Neural progenitor cell (in vitro differentiated cells): ENCODE measurements around the gene EBP. TPM values are rescaled to one million over a fixed set of nuclear protein-coding genes. Genes with fewer than 3 reads are reported as not detected.

Experiments used
- DNase-seq: peaks from one replicate; pipeline ENCODE4 v3.0.0-alpha.2; 2016; ENCODE audit warnings: low spot score
- H2AFZ ChIP-seq: fragments of 200-600 bp; sonication (generic); replicated peaks from 2 replicates; pipeline ENCODE4 v1.6.1; 2016; ENCODE audit warnings: antibody characterized with exemption
- H3F3A ChIP-seq: fragments of 200-600 bp; sonication (generic); 2 replicates; pipeline ENCODE4 v1.6.1; 2016; ENCODE audit warnings: antibody characterized with exemption, low read depth
- H3K27ac ChIP-seq: fragments of 200-600 bp; sonication (generic); 2 replicates; pipeline ENCODE4 v1.5.1; 2016; ENCODE audit warnings: mild to moderate bottlenecking
- H3K27me3 ChIP-seq: fragments of 200-600 bp; sonication (generic); 2 replicates; pipeline ENCODE4 v1.6.1; 2016; ENCODE audit warnings: mild to moderate bottlenecking, moderate library complexity
- H3K36me3 ChIP-seq: fragments of 200-600 bp; sonication (generic); 2 replicates; pipeline ENCODE4 v1.5.1; 2016
- H3K4me1 ChIP-seq: fragments of 200-600 bp; sonication (generic); 2 replicates; pipeline ENCODE4 v1.6.1; 2016; ENCODE audit warnings: mixed run types
- H3K4me2 ChIP-seq: fragments of 200-600 bp; sonication (generic); 2 replicates; pipeline ENCODE4 v1.6.1; 2016
- H3K4me3 ChIP-seq: fragments of 200-600 bp; sonication (generic); 2 replicates; pipeline ENCODE4 v1.5.1; 2016
- H3K79me2 ChIP-seq: fragments of 200-600 bp; sonication (generic); 2 replicates; pipeline ENCODE4 v1.6.1; 2016; ENCODE audit warnings: low read depth
- H3K9ac ChIP-seq: fragments of 200-600 bp; sonication (generic); 2 replicates; pipeline ENCODE4 v1.6.1; 2016
- H3K9me3 ChIP-seq: fragments of 200-600 bp; sonication (generic); 2 replicates; pipeline ENCODE4 v1.5.1; 2016; ENCODE audit warnings: low read depth
- H4K20me1 ChIP-seq: fragments of 200-600 bp; sonication (generic); 2 replicates; pipeline ENCODE4 v1.6.1; 2016; ENCODE audit warnings: low read depth
- H3K27ac Mint-ChIP-seq: 3 replicates; pipeline ENCODE4 v1.8.0; 2021; ENCODE audit warnings: mixed read lengths
- H3K27me3 Mint-ChIP-seq: 2 replicates; pipeline ENCODE4 v1.8.0; 2022; ENCODE audit warnings: low read depth, mild to moderate bottlenecking, inconsistent platforms, moderate library complexity, mixed read lengths; ENCODE audit not compliant: insufficient read depth
- H3K36me3 Mint-ChIP-seq: 3 replicates; pipeline ENCODE4 v1.8.0; 2021; ENCODE audit warnings: mixed read lengths
- H3K4me1 Mint-ChIP-seq: 3 replicates; pipeline ENCODE4 v1.8.0; 2021; ENCODE audit warnings: mixed read lengths
- H3K4me3 Mint-ChIP-seq: 3 replicates; pipeline ENCODE4 v1.8.0; 2021; ENCODE audit warnings: mild to moderate bottlenecking, moderate library complexity, mixed read lengths
- H3K9me3 Mint-ChIP-seq: 3 replicates; pipeline ENCODE4 v1.8.0; 2020; ENCODE audit warnings: mixed read lengths
- EZH2 ChIP-seq: fragments of 200-600 bp; sonication (generic); IDR thresholded peaks from 2 replicates; pipeline ENCODE4 v1.6.1; 2017; ENCODE audit warnings: antibody characterized with exemption, mild to moderate bottlenecking, moderate library complexity
- EZH2phosphoT487 ChIP-seq: fragments of 200-600 bp; sonication (generic); IDR thresholded peaks from 2 replicates; pipeline ENCODE4 v1.6.1; 2017; ENCODE audit warnings: antibody characterized with exemption
- total RNA-seq: library from RNA; depleted of rRNA; stranded (reverse); fragments of >200 nt; gene quantifications from 2 replicates; pipeline ENCODE4 v1.2.3, GENCODE V29; 2015; ENCODE audit warnings: low replicate concordance
- TF ChIP-seq, protein P1 (sequence below): fragments of 200-600 bp; sonication (generic); IDR thresholded peaks from 2 replicates; pipeline ENCODE4 v1.5.1; 2017; ENCODE audit warnings: antibody characterized with exemption, mild to moderate bottlenecking

Gene EBP
- total RNA-seq, 1 donor from 2014 or later, result 74.6 TPM

DNA sequence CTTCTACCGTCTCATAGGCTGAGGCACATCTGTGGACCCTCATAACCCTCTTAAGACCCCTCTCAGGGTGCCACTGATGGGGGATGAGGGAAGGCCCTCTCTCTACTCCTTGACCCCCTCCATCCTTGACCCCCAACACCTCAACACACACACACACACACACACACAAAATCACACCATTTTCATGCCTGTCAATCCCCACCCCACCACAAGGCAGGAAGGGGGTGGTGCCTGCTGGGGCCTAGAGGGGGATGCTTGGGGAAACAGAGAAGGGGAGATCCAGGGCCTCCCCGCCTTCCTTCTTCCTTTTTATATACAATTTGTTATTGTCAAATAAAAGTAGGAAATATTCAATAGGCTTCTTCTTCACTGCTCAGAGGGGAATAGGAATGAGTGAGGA is 1.2 kb upstream of the EBP start:
- peak overlapping the region; percentile 55 for H3K27ac Mint-ChIP-seq
- no peak overlapping the region for H3K4me2 ChIP-seq

DNA sequence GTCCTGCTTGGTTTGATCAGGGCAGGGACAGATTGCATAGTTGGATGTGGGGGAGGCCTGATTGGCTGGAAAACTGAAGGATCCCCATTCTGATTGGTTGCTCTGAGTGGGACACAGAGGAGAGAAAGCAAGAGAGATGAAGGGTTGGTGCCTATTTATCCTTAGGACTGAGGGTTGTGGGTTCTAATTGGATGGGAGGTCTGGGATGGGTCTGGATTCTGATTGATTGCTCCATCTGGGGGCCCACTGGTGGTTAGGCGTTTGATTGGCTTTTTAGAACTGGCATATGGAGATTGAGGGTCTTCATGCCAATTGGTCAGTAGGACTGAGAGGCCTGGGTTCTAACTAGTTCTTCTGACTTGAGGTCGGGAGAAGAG is 644 bp upstream of the EBP start:
- H3K4me3 Mint-ChIP-seq, result peak overlapping the region; percentile 91
- peaks cover 8% of the 10 kb centered on the region for H3K36me3 Mint-ChIP-seq
- no peaks in the 10 kb centered on the region for H3K27me3 ChIP-seq
- peaks cover 11% of the 10 kb centered on the region for H3K9me3 Mint-ChIP-seq
- no peaks in the 10 kb centered on the region for H3K36me3 ChIP-seq
- H3K4me3 ChIP-seq, result peak overlapping the region; percentile 61
- TF ChIP-seq, protein P1, sequence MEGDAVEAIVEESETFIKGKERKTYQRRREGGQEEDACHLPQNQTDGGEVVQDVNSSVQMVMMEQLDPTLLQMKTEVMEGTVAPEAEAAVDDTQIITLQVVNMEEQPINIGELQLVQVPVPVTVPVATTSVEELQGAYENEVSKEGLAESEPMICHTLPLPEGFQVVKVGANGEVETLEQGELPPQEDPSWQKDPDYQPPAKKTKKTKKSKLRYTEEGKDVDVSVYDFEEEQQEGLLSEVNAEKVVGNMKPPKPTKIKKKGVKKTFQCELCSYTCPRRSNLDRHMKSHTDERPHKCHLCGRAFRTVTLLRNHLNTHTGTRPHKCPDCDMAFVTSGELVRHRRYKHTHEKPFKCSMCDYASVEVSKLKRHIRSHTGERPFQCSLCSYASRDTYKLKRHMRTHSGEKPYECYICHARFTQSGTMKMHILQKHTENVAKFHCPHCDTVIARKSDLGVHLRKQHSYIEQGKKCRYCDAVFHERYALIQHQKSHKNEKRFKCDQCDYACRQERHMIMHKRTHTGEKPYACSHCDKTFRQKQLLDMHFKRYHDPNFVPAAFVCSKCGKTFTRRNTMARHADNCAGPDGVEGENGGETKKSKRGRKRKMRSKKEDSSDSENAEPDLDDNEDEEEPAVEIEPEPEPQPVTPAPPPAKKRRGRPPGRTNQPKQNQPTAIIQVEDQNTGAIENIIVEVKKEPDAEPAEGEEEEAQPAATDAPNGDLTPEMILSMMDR, result no peak
- no peak for TF ChIP-seq EZH2phosphoT487
- no peak for TF ChIP-seq EZH2
- DNase-seq, result no peak
- peak overlapping the region; percentile 81 for H3K4me2 ChIP-seq
- peaks cover 12% of the 10 kb centered on the region for H3K4me1 Mint-ChIP-seq
- H3K4me1 ChIP-seq, result no peaks in the 10 kb centered on the region
- peaks cover 32% of the 10 kb centered on the region for H3K79me2 ChIP-seq
- no peaks in the 10 kb centered on the region for H3K9me3 ChIP-seq
- peaks cover 5% of the 10 kb centered on the region for H3F3A ChIP-seq
- no peak overlapping the region for H3K9ac ChIP-seq
- H2AFZ ChIP-seq, result no peak overlapping the region
- H4K20me1 ChIP-seq, result no peaks in the 10 kb centered on the region
- H3K27ac Mint-ChIP-seq, result peak overlapping the region; percentile 70
- peaks cover 5% of the 10 kb centered on the region for H3K27me3 Mint-ChIP-seq
- H3K27ac ChIP-seq, result no peak overlapping the region

More for the DNA sequence above, 1.2 kb upstream of the EBP start:
- H3K4me3 ChIP-seq, result no peak overlapping the region
- no peaks in the 10 kb centered on the region for H3K27me3 ChIP-seq
- DNase-seq, result no peak
- TF ChIP-seq EZH2phosphoT487, result no peak
- TF ChIP-seq EZH2, result no peak
- TF ChIP-seq, protein P1, result no peak
- no peak overlapping the region for H3K27ac ChIP-seq
- H3K4me1 Mint-ChIP-seq, result peaks cover 12% of the 10 kb centered on the region
- peaks cover 8% of the 10 kb centered on the region for H3K36me3 Mint-ChIP-seq
- H3K9me3 ChIP-seq, result no peaks in the 10 kb centered on the region
- H4K20me1 ChIP-seq, result no peaks in the 10 kb centered on the region
- peaks cover 5% of the 10 kb centered on the region for H3F3A ChIP-seq
- H3K9ac ChIP-seq, result no peak overlapping the region
- peak overlapping the region; percentile 91 for H3K4me3 Mint-ChIP-seq
- H3K4me1 ChIP-seq, result no peaks in the 10 kb centered on the region
- H2AFZ ChIP-seq, result no peak overlapping the region
- peaks cover 11% of the 10 kb centered on the region for H3K9me3 Mint-ChIP-seq
- H3K27me3 Mint-ChIP-seq, result peaks cover 5% of the 10 kb centered on the region
- H3K36me3 ChIP-seq, result no peaks in the 10 kb centered on the region
- H3K79me2 ChIP-seq, result peaks cover 32% of the 10 kb centered on the region

DNA sequence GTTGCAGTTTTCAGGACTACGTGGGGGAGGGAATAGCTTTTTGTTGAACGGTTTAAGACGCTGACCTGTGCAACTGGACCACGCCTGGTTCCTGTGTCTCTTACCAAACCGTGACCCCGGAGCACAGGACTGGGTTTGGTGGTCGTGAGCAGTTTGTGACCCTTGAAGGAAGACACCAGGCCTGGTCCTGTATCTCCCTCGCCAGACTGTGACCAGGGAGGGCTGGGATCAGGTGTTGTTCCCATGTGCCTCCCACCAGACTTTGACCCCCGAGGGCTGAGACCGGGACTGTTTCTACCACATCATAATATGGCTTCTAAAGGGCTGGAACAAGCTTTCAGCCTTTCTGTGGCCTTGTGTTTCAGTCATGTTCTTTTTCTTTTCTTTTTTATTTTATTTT is 683 bp downstream of the EBP start:
- peak overlapping the region; percentile 91 for H3K4me3 Mint-ChIP-seq
- peak overlapping the region; percentile 64 for H2AFZ ChIP-seq
- no peaks in the 10 kb centered on the region for H4K20me1 ChIP-seq

More for the DNA sequence above, 683 bp downstream of the EBP start:
- peaks cover 11% of the 10 kb centered on the region for H3K36me3 Mint-ChIP-seq
- peaks cover 5% of the 10 kb centered on the region for H3F3A ChIP-seq
- no peaks in the 10 kb centered on the region for H3K36me3 ChIP-seq
- no peak overlapping the region for H3K27ac ChIP-seq
- peaks cover 5% of the 10 kb centered on the region for H3K27me3 Mint-ChIP-seq
- H3K4me1 ChIP-seq, result no peaks in the 10 kb centered on the region
- peak overlapping the region; percentile 61 for H3K4me3 ChIP-seq
- H3K4me2 ChIP-seq, result peak overlapping the region; percentile 81
- peak overlapping the region; percentile 23 for H3K9ac ChIP-seq
- peaks cover 32% of the 10 kb centered on the region for H3K79me2 ChIP-seq
- peaks cover 9% of the 10 kb centered on the region for H3K9me3 Mint-ChIP-seq
- peak overlapping the region; percentile 69 for H3K27ac Mint-ChIP-seq
- H3K4me1 Mint-ChIP-seq, result peaks cover 12% of the 10 kb centered on the region
- DNase-seq, result peak; percentile 4
- no peaks in the 10 kb centered on the region for H3K9me3 ChIP-seq
- H3K27me3 ChIP-seq, result no peaks in the 10 kb centered on the region
- no peak for TF ChIP-seq EZH2
- TF ChIP-seq, protein P1, result no peak
